ENCODE measurements around the gene TSHZ2.

GRCh38 chr20:53126185-53126584 lies 154.0 kb downstream of the TSHZ2 start:
- TF ChIP-seq MAX (IDR thresholded peaks at IDR 0.05; ENCODE audit: insufficient read depth, insufficient read length) (no peak), CTCF (IDR thresholded peaks at IDR 0.05; ENCODE audit: extremely low read depth in 1 of 2, insufficient read depth in 1 of 2, low read depth in 1 of 2, low read length in 2 of 2) (no peak), EZH2 (IDR thresholded peaks at IDR 0.05; ENCODE audit: borderline replicate concordance, low read depth, low read length, severe bottlenecking) (no peak)
